ENCODE results near the gene FMN2.

The FMN2 gene

DNA sequence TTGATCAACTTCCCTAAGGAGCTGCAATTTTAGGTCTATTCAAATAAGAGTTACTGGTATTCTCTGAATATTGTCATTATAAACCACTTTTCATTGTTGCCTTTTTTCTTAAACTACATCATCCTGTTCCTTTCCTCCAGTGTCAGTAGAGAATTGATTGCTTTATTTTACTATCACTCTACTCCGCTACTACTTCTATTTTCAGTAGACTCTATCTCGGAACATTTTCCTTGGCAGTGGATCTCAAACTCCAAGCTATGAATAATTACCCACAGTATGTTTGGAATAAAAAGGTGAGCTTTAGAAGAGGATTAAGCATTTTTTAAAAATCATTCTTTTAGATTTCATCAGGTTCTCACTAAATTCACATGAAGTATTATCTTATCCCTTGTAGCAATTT lies 295.4 kb downstream of the FMN2 start:
- no peak overlapping the region for H3K4me3 ChIP-seq (ENCODE audit: low read depth, low read length)
- H3K9me3 ChIP-seq (ENCODE audit: control insufficient read depth, insufficient read depth, low read depth, low read length): no peaks in the 10 kb centered on the region; the same call in 1 of the 2 replicates
- CTCF ChIA-PET: interaction anchor here (0.6 to 0.7 kb wide), 3 partner anchors 153 to 1025 kb away, joined by 3 read pairs; no protein-coding TSS in a partner anchor
- H3K27ac ChIP-seq (ENCODE audit: extremely low read depth, low read depth, low read length): no peak overlapping the region
- no peak for TF ChIP-seq HOXA7 (CRISPR knock-in tag; IDR thresholded peaks at IDR 0.05; ENCODE audit: borderline replicate concordance)
- no peak for TF ChIP-seq ZNF175 (tag by site-specific recombination; IDR thresholded peaks at IDR 0.05)
- no peak for TF ChIP-seq ZNF707 (tag by site-specific recombination; IDR thresholded peaks at IDR 0.05)
- no peak for TF ChIP-seq BCL6B (tag by site-specific recombination; IDR thresholded peaks at IDR 0.05)
- no peak for TF ChIP-seq ZNF664 (tag by site-specific recombination; IDR thresholded peaks at IDR 0.05)
- TF ChIP-seq ZNF292 (tag by site-specific recombination; IDR thresholded peaks at IDR 0.05; ENCODE audit: borderline replicate concordance, low read depth): no peak
- TF ChIP-seq GLIS2 (tag by site-specific recombination; IDR thresholded peaks at IDR 0.05): no peak
- TF ChIP-seq RBAK (tag by site-specific recombination; IDR thresholded peaks at IDR 0.05): no peak
- no peak for TF ChIP-seq ZNF768 (tag by site-specific recombination; IDR thresholded peaks at IDR 0.05)
- no peak for TF ChIP-seq ZNF366 (tag by site-specific recombination; conservative IDR thresholded peaks at IDR 0.05)
- TF ChIP-seq, protein P1, sequence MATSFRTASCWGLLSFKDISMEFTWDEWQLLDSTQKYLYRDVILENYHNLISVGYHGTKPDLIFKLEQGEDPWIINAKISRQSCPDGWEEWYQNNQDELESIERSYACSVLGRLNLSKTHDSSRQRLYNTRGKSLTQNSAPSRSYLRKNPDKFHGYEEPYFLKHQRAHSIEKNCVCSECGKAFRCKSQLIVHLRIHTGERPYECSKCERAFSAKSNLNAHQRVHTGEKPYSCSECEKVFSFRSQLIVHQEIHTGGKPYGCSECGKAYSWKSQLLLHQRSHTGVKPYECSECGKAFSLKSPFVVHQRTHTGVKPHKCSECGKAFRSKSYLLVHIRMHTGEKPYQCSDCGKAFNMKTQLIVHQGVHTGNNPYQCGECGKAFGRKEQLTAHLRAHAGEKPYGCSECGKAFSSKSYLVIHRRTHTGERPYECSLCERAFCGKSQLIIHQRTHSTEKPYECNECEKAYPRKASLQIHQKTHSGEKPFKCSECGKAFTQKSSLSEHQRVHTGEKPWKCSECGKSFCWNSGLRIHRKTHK (tag by site-specific recombination; IDR thresholded peaks at IDR 0.05): no peak
- TF ChIP-seq, protein P2, sequence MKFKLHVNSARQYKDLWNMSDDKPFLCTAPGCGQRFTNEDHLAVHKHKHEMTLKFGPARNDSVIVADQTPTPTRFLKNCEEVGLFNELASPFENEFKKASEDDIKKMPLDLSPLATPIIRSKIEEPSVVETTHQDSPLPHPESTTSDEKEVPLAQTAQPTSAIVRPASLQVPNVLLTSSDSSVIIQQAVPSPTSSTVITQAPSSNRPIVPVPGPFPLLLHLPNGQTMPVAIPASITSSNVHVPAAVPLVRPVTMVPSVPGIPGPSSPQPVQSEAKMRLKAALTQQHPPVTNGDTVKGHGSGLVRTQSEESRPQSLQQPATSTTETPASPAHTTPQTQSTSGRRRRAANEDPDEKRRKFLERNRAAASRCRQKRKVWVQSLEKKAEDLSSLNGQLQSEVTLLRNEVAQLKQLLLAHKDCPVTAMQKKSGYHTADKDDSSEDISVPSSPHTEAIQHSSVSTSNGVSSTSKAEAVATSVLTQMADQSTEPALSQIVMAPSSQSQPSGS (tag by site-specific recombination; IDR thresholded peaks at IDR 0.05; ENCODE audit: low read depth): no peak
- TF ChIP-seq, protein P3, sequence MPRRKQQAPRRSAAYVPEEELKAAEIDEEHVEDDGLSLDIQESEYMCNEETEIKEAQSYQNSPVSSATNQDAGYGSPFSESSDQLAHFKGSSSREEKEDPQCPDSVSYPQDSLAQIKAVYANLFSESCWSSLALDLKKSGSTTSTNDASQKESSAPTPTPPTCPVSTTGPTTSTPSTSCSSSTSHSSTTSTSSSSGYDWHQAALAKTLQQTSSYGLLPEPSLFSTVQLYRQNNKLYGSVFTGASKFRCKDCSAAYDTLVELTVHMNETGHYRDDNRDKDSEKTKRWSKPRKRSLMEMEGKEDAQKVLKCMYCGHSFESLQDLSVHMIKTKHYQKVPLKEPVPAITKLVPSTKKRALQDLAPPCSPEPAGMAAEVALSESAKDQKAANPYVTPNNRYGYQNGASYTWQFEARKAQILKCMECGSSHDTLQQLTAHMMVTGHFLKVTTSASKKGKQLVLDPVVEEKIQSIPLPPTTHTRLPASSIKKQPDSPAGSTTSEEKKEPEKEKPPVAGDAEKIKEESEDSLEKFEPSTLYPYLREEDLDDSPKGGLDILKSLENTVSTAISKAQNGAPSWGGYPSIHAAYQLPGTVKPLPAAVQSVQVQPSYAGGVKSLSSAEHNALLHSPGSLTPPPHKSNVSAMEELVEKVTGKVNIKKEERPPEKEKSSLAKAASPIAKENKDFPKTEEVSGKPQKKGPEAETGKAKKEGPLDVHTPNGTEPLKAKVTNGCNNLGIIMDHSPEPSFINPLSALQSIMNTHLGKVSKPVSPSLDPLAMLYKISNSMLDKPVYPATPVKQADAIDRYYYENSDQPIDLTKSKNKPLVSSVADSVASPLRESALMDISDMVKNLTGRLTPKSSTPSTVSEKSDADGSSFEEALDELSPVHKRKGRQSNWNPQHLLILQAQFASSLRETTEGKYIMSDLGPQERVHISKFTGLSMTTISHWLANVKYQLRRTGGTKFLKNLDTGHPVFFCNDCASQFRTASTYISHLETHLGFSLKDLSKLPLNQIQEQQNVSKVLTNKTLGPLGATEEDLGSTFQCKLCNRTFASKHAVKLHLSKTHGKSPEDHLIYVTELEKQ (tag by site-specific recombination; IDR thresholded peaks at IDR 0.05; ENCODE audit: borderline replicate concordance): no peak
- no peak for TF ChIP-seq ZBTB48 (tag by site-specific recombination; IDR thresholded peaks at IDR 0.05)
- POLR2A ChIA-PET: no interaction called here
- H3K36me3 ChIP-seq (ENCODE audit: control insufficient read depth in 2 of 2, insufficient read depth in 1 of 2, low read length in 2 of 2): no peaks in the 10 kb centered on the region
- H3K4me1 ChIP-seq (ENCODE audit: control insufficient read depth, insufficient read depth, low read length): no peaks in the 10 kb centered on the region

DNA sequence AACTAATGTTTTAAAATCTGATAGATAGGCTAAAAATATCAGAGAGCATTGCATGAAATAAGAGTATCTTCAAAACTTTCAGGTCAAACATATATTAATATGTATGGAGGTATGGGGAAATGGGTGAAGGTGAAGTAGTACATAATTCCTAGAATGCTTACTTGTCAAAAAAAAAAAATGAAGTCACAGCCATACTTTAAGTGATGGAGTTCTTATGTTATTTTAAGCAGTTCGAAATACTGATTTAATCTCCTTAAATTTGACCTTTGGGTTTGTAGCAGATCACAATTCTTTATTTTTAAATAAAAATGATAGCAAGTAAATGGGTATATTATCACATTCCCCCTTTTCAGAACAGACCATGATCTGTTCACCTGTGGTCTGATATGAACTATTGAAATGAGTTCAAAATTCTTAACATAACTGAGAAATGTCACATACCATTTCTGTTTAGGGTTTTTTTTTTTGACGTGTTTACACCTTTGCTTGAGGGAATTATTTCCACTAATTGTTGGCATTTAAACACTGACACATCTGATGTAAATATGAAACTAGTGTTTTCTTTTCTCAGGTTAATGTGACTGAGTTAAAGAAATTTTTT lies 300.1 kb downstream of the FMN2 start:
- TF ChIP-seq ZNF19 (tag by site-specific recombination; IDR thresholded peaks at IDR 0.05; ENCODE audit: low read depth) (no peak), ZNF138 (tag by site-specific recombination; IDR thresholded peaks at IDR 0.05; ENCODE audit: borderline replicate concordance) (no peak)
- Histone ChIP-seq H3K4me1 (ENCODE audit: control insufficient read depth, insufficient read depth, low read length) (no peaks in the 10 kb centered on the region), H3K4me3 (ENCODE audit: low read depth, low read length) (no peak overlapping the region), H3K36me3 (ENCODE audit: control insufficient read depth in 2 of 2, insufficient read depth in 1 of 2, low read length in 2 of 2) (no peaks in the 10 kb centered on the region), H3K27ac (ENCODE audit: extremely low read depth, low read depth, low read length) (no peak overlapping the region), H3K9me3 (ENCODE audit: control insufficient read depth, insufficient read depth, low read depth, low read length) (no peaks in the 10 kb centered on the region)
- ChIA-PET POLR2A (no interaction called here), CTCF (no interaction called here)
